ENCODE data around the gene CSMD2. TPM values are rescaled to one million over a fixed set of nuclear protein-coding genes. Genes with fewer than 3 reads are reported as not detected.

Gene CSMD2
- total and polyA plus RNA-seq, 2 experiments from 2014 or later: 5.3 to 16.6 TPM

GRCh38 chr1:33931111-33931475 is 233.9 kb downstream of the CSMD2 start:
- no peaks in the 10 kb centered on the region for H3F3A ChIP-seq (replicated peaks; ENCODE audit: low read depth)
- no peaks in the 10 kb centered on the region for H3K9me2 ChIP-seq (ENCODE audit: insufficient read depth)
- no peak overlapping the region for H3K4me3 ChIP-seq
- DNase-seq (ENCODE audit: low spot score) (no peak), ATAC-seq (no peak)
- no peaks in the 10 kb centered on the region for H3K27me3 ChIP-seq (ENCODE audit: insufficient read depth)
- no peaks in the 10 kb centered on the region for H3K79me2 ChIP-seq (replicated peaks; ENCODE audit: insufficient read depth)
- Mint-ChIP-seq H3K36me3 (ENCODE audit: low read depth) (peaks cover 40% of the 10 kb centered on the region), H3K4me3 (no peak overlapping the region), H3K27ac (no peak overlapping the region), H3K27me3 (ENCODE audit: insufficient read depth, low read depth, poor library complexity) (peaks cover 1% of the 10 kb centered on the region), H3K9me3 (no peaks in the 10 kb centered on the region), H3K4me1 (no peaks in the 10 kb centered on the region)
- H3K4me2 ChIP-seq: no peak overlapping the region
- 0 out of 2 replicates have a peak, but pooled peaks cover 5% of the 10 kb centered on the region for H3K36me3 ChIP-seq (ENCODE audit: insufficient read depth)
- H3K27ac ChIP-seq (ENCODE audit: low read depth): no peak overlapping the region
- no peak overlapping the region for H2AFZ ChIP-seq
- H4K20me1 ChIP-seq (replicated peaks; ENCODE audit: insufficient read depth): no peaks in the 10 kb centered on the region; the same call in 1 of the 2 replicates
- H3K4me1 ChIP-seq (ENCODE audit: insufficient read depth): no peaks in the 10 kb centered on the region
- TF ChIP-seq, protein P1, sequence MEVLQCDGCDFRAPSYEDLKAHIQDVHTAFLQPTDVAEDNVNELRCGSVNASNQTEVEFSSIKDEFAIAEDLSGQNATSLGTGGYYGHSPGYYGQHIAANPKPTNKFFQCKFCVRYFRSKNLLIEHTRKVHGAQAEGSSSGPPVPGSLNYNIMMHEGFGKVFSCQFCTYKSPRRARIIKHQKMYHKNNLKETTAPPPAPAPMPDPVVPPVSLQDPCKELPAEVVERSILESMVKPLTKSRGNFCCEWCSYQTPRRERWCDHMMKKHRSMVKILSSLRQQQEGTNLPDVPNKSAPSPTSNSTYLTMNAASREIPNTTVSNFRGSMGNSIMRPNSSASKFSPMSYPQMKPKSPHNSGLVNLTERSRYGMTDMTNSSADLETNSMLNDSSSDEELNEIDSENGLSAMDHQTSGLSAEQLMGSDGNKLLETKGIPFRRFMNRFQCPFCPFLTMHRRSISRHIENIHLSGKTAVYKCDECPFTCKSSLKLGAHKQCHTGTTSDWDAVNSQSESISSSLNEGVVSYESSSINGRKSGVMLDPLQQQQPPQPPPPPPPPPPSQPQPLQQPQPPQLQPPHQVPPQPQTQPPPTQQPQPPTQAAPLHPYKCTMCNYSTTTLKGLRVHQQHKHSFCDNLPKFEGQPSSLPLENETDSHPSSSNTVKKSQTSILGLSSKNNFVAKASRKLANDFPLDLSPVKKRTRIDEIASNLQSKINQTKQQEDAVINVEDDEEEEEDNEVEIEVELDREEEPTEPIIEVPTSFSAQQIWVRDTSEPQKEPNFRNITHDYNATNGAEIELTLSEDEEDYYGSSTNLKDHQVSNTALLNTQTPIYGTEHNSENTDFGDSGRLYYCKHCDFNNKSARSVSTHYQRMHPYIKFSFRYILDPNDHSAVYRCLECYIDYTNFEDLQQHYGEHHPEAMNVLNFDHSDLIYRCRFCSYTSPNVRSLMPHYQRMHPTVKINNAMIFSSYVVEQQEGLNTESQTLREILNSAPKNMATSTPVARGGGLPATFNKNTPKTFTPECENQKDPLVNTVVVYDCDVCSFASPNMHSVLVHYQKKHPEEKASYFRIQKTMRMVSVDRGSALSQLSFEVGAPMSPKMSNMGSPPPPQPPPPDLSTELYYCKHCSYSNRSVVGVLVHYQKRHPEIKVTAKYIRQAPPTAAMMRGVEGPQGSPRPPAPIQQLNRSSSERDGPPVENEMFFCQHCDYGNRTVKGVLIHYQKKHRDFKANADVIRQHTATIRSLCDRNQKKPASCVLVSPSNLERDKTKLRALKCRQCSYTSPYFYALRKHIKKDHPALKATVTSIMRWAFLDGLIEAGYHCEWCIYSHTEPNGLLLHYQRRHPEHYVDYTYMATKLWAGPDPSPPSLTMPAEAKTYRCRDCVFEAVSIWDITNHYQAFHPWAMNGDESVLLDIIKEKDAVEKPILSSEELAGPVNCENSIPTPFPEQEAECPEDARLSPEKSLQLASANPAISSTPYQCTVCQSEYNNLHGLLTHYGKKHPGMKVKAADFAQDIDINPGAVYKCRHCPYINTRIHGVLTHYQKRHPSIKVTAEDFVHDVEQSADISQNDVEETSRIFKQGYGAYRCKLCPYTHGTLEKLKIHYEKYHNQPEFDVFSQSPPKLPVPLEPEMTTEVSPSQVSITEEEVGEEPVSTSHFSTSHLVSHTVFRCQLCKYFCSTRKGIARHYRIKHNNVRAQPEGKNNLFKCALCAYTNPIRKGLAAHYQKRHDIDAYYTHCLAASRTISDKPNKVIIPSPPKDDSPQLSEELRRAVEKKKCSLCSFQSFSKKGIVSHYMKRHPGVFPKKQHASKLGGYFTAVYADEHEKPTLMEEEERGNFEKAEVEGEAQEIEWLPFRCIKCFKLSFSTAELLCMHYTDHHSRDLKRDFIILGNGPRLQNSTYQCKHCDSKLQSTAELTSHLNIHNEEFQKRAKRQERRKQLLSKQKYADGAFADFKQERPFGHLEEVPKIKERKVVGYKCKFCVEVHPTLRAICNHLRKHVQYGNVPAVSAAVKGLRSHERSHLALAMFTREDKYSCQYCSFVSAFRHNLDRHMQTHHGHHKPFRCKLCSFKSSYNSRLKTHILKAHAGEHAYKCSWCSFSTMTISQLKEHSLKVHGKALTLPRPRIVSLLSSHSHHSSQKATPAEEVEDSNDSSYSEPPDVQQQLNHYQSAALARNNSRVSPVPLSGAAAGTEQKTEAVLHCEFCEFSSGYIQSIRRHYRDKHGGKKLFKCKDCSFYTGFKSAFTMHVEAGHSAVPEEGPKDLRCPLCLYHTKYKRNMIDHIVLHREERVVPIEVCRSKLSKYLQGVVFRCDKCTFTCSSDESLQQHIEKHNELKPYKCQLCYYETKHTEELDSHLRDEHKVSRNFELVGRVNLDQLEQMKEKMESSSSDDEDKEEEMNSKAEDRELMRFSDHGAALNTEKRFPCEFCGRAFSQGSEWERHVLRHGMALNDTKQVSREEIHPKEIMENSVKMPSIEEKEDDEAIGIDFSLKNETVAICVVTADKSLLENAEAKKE (CRISPR knock-in tag; IDR thresholded peaks at IDR 0.05): no peak
- no peak for TF ChIP-seq ZNF114 (CRISPR knock-in tag; IDR thresholded peaks at IDR 0.05)
- TF ChIP-seq, protein P2, sequence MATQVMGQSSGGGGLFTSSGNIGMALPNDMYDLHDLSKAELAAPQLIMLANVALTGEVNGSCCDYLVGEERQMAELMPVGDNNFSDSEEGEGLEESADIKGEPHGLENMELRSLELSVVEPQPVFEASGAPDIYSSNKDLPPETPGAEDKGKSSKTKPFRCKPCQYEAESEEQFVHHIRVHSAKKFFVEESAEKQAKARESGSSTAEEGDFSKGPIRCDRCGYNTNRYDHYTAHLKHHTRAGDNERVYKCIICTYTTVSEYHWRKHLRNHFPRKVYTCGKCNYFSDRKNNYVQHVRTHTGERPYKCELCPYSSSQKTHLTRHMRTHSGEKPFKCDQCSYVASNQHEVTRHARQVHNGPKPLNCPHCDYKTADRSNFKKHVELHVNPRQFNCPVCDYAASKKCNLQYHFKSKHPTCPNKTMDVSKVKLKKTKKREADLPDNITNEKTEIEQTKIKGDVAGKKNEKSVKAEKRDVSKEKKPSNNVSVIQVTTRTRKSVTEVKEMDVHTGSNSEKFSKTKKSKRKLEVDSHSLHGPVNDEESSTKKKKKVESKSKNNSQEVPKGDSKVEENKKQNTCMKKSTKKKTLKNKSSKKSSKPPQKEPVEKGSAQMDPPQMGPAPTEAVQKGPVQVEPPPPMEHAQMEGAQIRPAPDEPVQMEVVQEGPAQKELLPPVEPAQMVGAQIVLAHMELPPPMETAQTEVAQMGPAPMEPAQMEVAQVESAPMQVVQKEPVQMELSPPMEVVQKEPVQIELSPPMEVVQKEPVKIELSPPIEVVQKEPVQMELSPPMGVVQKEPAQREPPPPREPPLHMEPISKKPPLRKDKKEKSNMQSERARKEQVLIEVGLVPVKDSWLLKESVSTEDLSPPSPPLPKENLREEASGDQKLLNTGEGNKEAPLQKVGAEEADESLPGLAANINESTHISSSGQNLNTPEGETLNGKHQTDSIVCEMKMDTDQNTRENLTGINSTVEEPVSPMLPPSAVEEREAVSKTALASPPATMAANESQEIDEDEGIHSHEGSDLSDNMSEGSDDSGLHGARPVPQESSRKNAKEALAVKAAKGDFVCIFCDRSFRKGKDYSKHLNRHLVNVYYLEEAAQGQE (IDR thresholded peaks at IDR 0.05; ENCODE audit: unreplicated experiment): no peak
- no peak for TF ChIP-seq NANOG (IDR thresholded peaks at IDR 0.05; ENCODE audit: borderline replicate concordance)
- TF ChIP-seq EZH2 (IDR thresholded peaks at IDR 0.05; ENCODE audit: low read depth, unreplicated experiment): no peak
- TF ChIP-seq JUNB (IDR thresholded peaks at IDR 0.05; ENCODE audit: unreplicated experiment): no peak
